Measurements from ENCODE around the gene PRRC2B. TPM values are rescaled to one million over a fixed set of nuclear protein-coding genes. Genes with fewer than 3 reads are reported as not detected.
"Not testable (repeated sequence)": the region's sequence is repeated elsewhere in the genome, so short reads cannot be mapped to it uniquely, and the experiment has no call there.

Gene PRRC2B
- total RNA-seq = 118 TPM

- peak; percentile 70 for DNase-seq
Measured at GRCh38 chr9:131393622-131394463, at the start of gene PRRC2B. PRRC2B (plus strand) TSS chr9:131394086; CDS start chr9:131430145, 36,059 bp downstream.

DNA sequence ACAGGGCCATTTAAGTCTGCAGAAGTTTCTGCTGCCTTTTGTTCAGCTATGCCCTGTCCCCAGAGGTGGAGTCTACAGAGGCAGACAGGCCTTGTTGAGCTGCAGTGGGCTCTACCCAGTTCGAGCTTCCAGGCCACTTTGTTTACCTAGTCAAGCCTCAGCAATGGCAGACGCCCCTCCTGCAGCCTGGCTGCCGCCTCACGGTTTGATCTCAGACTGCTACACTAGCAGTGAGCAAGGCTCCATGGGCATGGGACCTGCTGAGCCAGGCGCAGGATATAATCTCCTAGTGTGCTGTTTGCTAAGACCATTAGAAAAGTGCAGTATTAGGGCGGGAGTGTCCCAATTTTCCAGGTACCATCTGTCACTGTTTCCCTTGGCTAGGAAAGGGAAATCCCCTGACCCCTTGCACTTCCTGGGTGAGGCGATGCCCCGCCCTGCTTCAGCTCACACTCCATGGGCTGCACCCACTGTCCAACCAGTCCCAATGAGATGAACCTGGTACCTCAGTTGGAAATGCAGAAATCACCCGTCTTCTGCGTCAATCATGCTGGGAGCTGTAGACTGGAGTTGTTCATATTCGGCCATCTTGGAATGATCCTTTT lies 48.9 kb upstream of the PRRC2B start:
- DNase-seq = not testable (repeated sequence)

DNA sequence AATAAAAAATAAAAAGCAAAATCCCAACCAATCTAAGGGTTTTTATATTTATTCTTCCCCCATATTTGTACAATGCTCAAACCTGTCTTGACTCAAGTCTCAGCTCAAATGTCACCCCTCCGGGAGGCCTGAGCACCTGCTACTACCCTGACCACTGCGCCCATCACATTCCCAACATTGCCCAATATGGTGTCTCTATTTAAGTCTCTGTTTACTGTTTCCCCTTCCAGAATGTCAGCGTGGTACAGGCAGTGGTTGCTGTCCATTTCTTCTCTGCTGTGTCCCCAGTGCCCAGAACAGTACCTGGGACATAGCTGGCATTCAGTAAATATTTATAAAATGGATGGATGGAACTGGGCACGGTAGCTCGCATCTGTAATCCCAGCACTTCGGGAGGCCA lies 47.3 kb upstream of the PRRC2B start:
- DNase-seq = no peak

- no peak for DNase-seq
Measured at GRCh38 chr9:131347376-131348020, 46.4 kb upstream of the PRRC2B start.

DNA sequence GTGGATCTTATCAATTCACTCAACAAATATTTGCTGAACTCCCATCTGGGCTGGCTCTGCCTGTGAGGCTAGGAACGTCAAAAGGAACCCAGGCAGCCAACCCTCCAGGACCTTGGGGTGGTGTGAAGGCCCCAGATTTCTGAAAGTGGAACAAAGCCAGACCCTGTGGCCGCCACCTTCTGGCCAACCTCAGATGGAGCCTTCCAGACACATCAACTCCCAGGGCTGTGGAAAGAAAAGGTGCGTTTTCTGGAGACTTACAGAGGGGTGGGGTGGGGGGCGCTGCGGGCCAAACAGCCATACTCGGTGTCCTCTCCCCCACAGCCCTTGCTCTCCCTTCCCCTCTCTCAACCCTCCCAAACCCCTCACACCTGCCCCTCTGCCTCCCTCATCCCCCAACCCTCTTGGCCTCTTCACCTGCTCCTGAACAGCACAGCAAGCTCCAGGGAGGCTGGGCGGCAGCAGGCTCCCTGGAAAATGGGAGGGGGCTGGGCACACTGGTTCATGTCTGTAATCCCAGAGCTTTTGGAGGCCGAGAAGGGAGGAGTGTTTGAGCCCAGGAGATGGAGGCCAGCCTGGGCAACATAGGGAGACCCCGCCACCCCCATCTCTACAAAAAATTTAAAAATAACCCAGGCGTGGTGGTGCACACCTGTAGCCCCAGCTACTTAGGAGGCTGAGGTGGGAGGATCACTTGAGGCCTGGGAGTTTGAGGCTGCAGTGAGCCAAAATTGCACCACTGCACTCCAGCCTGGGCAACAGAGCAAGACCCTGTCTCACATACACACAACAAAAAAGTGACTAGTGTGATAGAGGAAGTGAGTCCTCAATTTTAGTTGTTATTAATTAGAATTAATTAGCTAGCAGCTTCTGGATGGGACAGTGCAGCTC lies 45.0 kb upstream of the PRRC2B start:
- DNase-seq = no peak

- DNase-seq = no peak
Measured at GRCh38 chr9:131349522-131349880, 44.4 kb upstream of the PRRC2B start.

GRCh38 chr9:131349881-131350563 lies 43.9 kb upstream of the PRRC2B start:
- peak; percentile 84 for DNase-seq

DNA sequence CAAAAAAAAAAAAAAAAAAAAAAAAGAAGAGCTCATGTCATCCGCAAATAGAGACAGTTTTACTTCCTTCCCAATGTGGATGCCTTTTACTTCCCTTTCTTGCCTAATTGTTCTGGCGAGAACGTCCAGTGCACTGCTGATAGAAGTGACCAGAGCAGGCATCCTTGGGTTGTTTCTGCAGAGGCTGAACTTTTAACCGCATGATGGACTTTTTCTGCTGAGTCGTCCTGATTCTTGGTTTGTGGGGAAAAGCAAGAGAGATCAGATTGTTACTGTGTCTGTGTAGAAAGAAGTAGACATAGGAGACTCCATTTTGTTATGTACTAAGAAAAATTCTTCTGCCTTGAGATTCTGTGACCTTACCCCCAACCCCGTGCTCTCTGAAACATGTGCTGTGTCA lies 37.4 kb upstream of the PRRC2B start:
- not testable (repeated sequence) for DNase-seq

GRCh38 chr9:131358556-131358955 lies 35.3 kb upstream of the PRRC2B start:
- DNase-seq = no peak

- DNase-seq = no peak
Measured at GRCh38 chr9:131361202-131361833, 32.6 kb upstream of the PRRC2B start.

- DNase-seq = no peak
Measured at GRCh38 chr9:131365546-131365945, 28.3 kb upstream of the PRRC2B start.

GRCh38 chr9:131366761-131367401 lies 27.0 kb upstream of the PRRC2B start:
- no peak for DNase-seq

DNA sequence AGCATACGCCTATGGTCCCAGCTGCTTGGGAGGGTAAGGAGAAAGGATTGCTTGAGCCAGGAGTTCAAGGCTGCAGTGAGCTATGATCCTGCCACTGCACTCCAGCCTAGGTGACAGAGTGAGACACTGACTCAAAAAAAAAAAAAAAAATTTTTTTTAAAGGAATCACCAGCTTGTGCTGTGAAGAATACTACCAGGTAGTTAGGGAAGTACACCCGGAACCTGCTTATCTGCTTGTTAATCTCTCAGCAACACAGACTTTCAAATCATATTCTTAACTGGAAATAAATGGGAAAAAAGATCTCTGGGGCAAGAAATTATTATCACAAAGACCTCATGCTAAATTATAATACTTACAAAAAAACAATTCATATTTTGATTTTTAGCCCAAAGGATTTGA lies 26.4 kb upstream of the PRRC2B start:
- no peak for DNase-seq

DNA sequence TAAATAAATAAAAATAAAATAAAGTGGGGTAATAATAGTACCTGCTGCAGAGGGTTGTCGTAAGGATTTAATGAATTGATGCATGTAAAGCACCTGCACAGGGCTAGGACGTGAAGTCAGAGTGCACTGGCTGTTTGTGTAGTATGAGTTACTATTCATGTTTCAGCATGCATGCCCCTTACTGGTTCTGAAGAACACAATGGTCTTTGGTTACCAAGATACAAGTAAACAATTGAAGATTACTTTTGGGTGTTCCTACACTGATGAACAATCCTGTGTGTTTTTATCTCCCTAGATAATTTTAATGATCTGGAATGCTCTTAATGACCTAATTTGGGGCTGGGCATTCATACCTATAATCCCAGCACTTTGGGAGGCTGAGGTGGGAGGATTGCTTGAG lies 23.2 kb upstream of the PRRC2B start:
- no peak for DNase-seq

- DNase-seq = not testable (repeated sequence)
Measured at GRCh38 chr9:131372599-131372973, 21.3 kb upstream of the PRRC2B start.

- DNase-seq = not testable (repeated sequence)
Measured at GRCh38 chr9:131374638-131375037, 19.2 kb upstream of the PRRC2B start.

- DNase-seq = no peak
Measured at GRCh38 chr9:131379056-131379455, 14.8 kb upstream of the PRRC2B start.

DNA sequence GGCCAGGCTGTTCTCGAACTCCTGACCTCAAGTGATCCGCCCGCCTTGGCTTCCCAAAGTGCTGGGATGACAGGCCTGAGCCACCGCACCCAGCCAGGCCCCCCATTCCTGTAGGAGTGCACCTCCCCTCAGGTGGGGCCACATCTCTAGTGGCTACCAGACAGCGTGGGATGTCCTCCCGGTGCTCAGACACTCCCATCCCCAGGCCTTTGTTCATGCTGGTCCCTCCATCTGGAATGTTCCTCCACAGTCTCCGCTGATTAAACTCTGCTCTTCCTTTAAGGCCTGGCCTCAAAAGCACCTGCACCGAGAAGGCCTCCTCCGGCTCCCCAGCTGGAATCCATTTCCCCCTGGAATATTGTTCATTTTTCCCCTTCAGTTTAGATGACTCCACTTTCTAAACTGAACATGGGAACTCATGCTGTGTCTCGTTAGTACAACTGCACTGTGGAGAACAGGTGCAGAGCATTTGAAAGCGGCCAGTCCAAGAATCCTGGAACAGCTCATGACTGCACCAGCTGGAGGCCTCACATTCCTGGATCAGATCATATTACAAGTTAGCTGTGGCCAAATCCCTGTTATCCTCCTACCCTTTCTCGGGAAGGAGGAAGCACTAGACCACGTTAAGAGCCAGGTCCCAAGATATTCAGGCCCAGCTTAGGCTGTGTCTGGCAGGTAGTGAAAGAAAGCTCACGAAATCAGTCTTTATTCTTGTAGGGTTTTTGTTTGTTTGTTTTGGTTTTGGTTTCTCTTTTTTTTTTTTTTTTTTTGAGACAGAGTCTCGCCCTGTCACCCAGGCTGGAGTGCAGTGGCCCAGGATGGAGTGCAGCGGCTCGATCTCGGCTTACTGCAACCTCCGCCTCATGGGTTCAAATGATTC lies 10.8 kb upstream of the PRRC2B start:
- peak; percentile 46 for DNase-seq

GRCh38 chr9:131385296-131385695 lies 8.6 kb upstream of the PRRC2B start:
- DNase-seq = no peak

- DNase-seq = no peak
Measured at GRCh38 chr9:131386281-131386680, 7.6 kb upstream of the PRRC2B start.

All from occipital lobe (tissue), 2 donors.